Measurements from ENCODE around the gene KBTBD8.
A peak's percentile ranks its signal among the peaks of the same experiment; 100 is the strongest.

KBTBD8 gene

DNA sequence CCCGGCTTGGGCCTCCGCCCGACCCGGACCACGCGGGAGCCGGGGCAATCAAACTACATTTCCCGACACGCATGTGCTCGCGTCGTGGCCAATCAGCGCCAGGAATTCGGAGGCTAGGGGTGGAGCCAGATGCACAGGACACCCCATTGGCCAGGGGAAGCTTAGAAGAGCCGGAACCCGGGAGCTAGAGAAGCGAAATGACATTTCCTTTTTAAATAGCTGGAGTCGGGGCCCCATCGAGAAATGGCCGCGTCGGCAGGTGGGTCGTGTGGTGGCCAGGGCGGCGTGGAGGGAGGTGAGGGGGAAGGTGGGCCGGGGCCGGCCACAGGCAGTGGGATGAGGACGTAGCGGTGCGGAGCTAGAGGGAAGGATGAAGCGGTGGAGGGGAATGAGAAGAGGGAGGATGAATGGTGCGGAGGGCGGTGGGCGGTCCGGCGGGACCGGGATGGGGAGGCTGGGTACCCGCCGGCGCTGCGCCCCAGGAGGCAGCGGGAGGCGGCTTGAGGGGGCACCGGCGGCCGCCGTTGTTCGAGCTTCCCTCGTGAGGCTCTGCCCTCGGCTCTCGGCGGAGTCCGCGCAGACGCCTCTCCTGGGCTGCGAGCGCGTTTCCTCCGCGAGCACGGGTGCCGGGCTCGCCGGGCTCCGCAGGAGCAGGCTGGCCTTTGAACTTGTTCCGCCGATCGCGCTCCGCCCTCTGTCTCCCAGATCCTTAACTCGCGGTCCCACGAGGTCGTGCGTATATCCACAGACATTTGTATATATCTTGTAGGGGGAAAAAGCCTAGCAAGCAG lies at the start of gene KBTBD8:
Gene KBTBD8, plus strand, starts transcription at position 195 of the 791 bp plus-strand sequence. Its CDS starts 49 bp downstream, at position 244.
- peak; percentile 98 for DNase-seq (ENCODE audit: low spot score)

- DNase-seq (ENCODE audit: low spot score), result no peak
Observed at GRCh38 chr3:66948838-66949237, 49.3 kb upstream of the KBTBD8 start.

GRCh38 chr3:66949898-66950297 lies 48.2 kb upstream of the KBTBD8 start:
- DNase-seq (ENCODE audit: low spot score), result no peak

DNA sequence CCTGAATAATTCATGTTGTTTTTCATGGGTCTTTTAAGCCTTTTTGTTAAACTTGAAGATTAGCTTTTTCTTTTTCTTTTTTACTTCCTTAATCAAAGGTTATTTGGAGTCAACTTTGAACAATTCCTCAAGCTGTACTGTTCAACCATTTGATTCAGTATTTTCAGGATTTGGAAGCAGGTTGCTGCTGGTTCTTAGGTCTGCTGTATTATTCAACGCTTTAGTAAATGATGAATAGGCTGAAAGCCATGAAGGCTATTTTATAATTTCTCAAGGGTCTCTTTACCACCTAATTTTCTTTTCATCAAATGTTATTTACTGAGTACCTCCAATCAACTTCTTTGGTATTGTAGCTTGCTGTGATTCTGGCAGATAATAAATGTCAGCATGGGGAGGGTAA lies 45.8 kb upstream of the KBTBD8 start:
- no peak for DNase-seq (ENCODE audit: low spot score)

DNA sequence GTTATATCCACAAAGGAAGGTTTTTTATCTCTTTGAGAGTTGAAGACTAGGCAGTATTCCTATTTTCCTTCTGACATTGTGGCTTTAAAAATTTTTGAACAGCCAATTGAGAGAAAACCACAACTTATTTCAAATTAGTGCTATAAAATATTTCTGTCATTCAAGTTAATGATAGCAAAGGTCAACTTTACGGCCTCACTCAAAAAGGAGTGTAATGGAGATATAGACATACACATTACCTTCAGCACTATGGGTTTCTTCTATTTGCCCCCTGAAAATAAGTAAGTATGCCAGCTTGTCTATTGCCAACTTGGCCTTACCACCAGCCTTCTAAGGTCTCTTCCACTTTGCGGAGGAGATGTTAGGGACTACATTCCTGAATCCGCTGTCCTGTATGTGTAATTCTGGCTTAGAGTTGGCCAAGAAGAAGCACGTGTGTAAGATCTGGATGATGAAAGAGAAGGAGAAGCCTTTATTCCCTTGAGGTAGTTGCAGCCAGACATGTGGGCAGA lies 44.1 kb upstream of the KBTBD8 start:
- no peak for DNase-seq (ENCODE audit: low spot score)

GRCh38 chr3:66956742-66957141 lies 41.4 kb upstream of the KBTBD8 start:
- DNase-seq (ENCODE audit: low spot score), result no peak

- DNase-seq (ENCODE audit: low spot score), result no peak
Observed at GRCh38 chr3:66957367-66957766, 40.7 kb upstream of the KBTBD8 start.

DNA sequence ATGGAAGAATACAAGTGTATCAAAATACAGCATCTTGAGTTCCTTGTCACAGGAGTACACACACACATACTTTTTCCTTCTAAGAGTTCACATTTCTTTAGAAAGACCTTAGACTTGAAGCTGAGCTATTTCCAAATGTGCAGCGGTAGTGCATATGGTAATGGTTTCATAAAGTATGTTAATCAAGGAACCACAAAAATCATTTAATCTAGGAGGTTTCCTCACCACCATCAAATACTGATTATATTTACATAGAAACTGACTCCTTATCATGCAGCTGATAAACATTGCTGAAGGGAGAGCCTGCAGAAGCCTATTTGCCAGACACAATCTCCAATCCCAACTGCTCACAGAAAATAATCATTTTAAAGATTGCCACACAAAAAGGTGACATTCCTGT lies 40.0 kb upstream of the KBTBD8 start:
- no peak for DNase-seq (ENCODE audit: low spot score)

DNA sequence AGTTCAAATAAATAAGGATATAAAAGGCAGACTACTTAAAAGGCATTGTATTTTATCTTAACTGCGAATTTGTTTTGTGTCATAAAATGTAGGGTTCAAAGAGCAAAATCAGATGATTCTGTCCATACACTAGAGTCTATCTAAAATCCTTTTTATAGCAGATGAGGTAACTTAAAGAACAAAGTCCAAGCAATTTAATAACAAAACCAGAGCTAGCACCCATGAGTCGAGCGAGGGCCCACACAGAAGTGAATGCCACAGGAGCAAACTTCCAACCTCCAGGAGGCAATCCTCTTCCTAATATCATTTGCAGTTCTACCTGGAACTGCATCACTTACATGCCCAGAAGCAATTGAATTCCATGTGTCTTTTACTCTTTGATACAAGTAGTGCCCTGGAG lies 35.4 kb upstream of the KBTBD8 start:
- no peak for DNase-seq (ENCODE audit: low spot score)

DNA sequence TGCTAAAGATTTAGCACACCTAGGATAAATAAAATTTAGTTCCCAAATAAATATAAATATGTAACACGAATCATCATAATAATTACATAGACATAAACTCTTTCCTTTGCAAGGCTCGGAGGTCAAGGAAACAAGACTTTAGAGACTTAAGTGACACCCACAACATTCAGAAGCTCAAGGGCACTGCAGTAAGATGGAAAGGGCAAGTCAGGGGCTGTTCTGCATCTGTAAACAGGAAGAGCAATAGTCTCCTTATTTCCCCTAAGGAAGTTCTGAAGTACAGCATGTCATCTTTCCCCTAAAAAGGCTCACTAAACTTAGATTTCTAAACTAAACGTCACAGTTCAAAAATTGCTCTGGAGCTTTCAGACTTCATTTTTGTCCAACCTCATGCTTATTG lies 26.9 kb upstream of the KBTBD8 start:
- no peak for DNase-seq (ENCODE audit: low spot score)

DNA sequence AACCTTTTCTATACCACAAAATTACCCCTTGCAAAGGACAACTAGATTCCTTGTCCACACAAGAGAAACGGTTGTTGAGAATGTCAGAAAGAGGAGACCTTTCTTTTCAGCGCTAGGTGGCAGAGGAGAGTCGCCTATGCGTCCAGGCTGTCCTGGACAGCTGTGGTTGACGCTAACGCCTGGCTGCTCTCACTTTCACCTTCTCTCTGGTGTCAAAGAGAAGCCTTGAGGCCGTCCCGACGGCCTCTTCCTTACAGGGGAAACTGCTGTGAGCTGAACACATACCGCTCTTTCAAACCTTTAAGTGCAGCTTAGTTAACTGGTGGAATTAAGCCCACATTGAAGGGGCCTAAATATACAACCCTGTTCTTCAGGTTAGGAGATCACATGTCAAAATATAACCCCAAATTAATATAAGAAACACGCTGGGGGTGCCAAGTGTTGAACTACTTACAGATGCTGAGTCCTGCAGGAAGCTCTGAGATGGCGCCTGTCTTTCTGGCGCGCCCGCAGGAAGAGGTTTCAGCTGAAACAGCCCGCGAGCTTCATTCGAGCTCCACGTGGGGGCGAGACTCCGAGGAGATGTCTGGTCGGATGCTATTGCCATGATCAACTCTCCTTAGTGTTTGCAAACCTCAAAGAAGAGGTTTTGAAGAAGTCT lies 26.1 kb upstream of the KBTBD8 start:
- DNase-seq (ENCODE audit: low spot score), result peak; percentile 80

DNA sequence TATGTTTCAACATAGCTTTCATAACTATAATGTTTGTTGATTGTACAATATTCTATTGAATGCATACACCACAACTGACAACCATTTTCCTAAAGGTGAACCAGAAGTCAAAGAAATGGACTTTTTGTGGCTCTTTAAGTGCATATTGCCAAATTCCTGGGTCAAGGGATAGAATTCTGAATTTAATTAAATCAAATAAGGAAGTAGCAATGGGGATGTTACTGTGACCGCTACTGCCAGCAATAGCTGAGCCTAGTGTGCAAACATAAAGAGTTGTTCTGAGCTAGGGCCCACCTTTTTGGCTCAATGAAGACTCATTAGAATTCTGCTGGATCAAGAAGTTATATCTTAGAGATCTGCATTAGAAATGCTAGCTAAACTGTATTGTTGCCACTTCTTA lies 17.3 kb upstream of the KBTBD8 start:
- no peak for DNase-seq (ENCODE audit: low spot score)

GRCh38 chr3:66983101-66983500 lies 15.0 kb upstream of the KBTBD8 start:
- DNase-seq (ENCODE audit: low spot score), result no peak

GRCh38 chr3:66985336-66985920 lies 12.7 kb upstream of the KBTBD8 start:
- no peak for DNase-seq (ENCODE audit: low spot score)

DNA sequence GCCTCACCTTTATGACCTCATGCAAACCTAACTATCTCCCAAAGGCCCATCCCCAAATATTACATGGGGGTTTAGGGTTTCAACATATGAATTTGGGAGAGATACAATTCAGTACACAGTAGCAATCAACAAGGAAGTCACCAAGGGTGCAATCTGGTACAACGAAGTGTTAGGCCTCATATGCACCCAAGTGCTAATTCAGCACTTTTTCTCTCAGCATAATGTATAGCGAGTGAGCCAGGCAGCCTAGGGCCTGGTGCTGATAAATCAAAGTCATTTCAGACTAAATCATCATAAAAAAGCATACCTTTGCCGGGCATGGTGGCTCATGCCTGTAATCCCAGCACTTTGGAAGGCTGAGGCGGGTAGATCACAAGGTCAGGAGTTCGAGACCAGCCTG lies 11.7 kb upstream of the KBTBD8 start:
- no peak for DNase-seq (ENCODE audit: low spot score)

- no peak for DNase-seq (ENCODE audit: low spot score)
Observed at GRCh38 chr3:66989241-66989640, 8.9 kb upstream of the KBTBD8 start.

GRCh38 chr3:66989860-66990696 lies 8.0 kb upstream of the KBTBD8 start:
- DNase-seq (ENCODE audit: low spot score), result no peak

DNA sequence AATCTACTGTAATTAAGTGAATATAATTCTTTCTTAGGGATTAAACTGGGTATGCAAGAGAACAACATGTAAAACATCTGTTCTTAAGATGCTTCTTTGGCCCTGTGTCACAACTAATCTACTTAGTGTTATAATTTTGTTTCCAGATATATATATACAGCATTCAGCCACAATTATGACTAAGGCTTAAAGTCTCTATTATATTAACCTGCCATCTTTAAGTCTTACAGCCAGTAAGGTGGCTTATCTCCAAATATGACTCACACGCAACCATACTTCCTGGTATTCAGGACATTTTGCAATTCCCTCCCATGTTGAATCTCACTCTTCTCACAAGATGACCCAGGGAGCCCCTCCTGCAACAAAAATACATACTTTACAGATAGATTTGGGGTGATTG lies 6.6 kb upstream of the KBTBD8 start:
- DNase-seq (ENCODE audit: low spot score), result peak; percentile 52

- no peak for DNase-seq (ENCODE audit: low spot score)
Observed at GRCh38 chr3:66993082-66993481, 5.0 kb upstream of the KBTBD8 start.

GRCh38 chr3:66994588-66994987 lies 3.5 kb upstream of the KBTBD8 start:
- DNase-seq (ENCODE audit: low spot score), result no peak

- DNase-seq (ENCODE audit: low spot score), result no peak
Observed at GRCh38 chr3:66996696-66997095, 1.4 kb upstream of the KBTBD8 start.

DNA sequence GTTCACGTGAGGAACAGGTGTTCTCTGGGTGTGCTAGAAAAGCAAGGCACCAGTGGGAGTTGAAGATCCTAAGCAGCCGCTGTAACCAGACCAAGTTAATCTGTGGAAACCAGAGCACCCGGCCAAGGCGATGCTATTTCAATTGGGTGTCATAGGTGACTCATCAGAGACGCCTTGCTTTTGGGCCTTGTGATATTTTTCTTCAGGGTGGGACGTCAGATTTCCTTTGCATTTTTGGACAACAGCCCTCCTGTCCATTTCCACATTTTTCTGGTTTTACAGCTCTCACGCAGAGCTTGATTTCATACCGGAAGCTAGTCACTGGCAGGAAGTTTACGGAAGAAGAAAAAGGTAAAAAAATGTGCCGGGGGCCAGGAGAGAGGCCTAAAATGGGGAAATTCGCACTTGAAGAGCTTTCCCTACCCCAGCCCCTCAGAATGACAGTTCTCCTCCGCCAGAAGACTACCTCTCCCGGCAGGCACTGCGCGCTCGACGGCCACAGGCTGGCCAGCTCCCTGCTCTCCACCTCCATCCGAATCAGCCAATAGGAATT lies 471 bp upstream of the KBTBD8 start:
- peak; percentile 21 for DNase-seq (ENCODE audit: low spot score)
